Nucleus accumbens (tissue), 56 donors: Measurements from ENCODE around the gene TLE2.
A peak's percentile ranks its signal among the peaks of the same experiment; 100 is the strongest.
"Not testable (repeated sequence)": the region's sequence is repeated elsewhere in the genome, so short reads cannot be mapped to it uniquely, and the experiment has no call there.

Experiments
- DNase-seq, 56 donors: peaks; one replicate each; lab custom pipeline; 2025; lab: John Stamatoyannopoulos, UW

Gene TLE2

DNA sequence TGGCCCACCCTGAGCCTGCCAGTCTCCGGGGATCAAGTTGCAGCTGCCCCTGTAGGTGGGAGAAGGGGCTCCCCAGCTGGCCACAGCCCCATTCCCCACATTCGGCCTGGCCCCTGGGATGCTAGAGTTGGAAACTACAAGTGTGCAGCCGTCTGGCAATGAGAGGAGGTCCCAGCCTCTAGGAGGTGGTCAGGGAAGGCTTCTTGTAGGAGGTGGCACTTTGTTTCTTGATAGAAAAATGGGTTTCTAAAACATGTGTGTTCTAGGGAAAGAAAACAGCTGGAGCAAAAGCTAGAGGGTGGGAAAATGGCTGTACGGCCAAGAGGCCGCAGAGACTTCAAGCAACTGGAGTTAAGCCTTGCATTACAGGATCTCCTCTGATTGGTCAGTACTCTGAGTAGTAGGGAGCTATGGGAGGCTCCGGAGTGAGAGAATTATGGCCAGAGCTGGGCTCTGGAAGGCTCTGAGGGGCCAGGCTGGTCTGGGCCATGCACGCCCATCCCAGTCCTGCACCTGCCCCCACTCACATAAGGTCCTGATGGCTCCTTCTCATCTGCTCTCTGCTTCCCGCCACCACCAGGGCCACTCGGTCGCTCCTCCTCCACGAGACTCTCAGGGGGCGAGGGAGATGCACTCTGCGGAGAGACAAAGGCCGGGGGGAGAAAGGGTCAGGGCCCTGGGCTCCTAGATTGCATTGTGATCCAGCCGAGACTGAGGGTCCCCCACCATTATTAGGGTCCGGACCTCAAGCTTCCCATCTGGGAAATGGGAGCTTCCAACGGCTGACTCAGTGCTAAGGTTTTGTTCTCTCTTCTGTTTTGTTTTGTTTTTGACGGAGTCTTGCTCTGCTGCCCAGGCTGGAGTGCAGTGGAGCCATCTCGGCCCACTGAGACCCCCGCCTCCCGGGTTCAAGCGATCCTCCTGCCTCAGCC lies 13.7 kb downstream of the TLE2 start:
- no peak for DNase-seq

DNA sequence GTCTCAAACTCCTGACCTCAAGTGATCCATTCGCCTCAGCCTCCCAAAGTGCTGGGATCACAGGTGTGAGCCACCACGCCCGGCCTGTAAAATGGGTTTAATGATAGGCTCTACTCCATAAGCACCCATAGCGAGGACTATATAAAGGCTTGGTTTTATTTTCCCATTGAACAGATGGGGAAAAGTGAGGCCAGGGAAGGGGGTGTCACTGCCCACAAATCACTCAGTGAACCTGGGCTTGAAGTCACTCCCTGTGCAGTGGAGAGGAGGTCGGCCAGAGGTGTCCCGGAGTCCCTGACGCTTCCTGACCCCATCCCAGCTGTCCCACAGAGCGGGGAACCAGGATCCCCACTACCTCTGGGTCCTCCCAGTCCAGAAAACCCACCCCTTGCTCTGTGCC lies 14.9 kb downstream of the TLE2 start:
- no peak for DNase-seq

DNA sequence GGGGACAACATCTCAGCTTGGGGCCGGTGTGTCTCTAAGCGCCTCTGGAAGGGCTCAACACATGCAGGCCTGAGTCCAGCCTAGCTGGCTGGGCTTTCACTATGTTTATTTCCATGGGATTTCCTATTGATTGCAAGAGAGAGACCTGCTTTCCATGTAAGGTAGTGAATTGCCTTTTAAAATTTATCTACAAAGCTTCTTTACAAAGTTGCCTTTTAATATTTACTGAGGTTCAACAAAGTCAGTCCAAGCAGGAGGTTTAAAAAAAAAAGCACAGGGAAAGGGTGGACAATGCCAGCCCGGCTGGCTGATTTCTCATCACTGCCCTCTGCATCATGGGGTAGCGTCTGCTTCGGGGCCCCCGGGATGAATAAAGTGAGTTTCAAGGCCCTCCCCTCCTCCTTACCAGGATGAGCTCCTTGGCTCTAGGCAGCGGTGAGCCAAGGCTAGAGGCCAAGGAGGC lies 15.8 kb downstream of the TLE2 start:
- DNase-seq: no peak

DNA sequence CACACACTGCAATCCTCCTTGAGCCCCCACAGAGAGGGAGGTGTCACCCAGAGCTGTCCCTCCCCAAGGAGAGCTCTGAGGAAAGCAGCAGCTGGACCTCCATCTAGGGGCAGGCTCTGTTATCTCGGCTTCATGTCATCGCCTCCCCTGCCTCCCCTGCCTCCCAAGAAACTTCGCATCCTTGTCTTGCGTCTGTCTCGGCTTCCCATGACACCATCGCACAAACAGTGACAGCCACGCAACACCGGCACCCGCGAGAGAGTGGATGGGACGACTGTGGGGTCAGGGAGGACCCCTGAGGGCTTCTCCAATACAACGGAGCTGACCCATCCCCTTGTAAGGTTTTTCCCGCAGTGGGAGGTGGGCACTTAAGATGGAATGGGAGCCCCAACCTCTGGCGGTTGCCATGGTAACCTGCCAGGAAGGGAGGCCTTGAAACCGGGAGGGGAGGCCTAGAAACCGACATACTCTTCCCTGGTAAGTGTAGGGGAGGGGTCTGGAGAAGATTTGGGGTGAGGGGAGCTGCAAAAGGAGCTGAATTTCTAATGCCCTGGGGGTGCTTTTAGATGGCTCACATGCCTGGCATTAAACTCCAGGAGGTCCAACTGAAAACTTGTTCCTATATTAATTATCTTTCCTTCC lies 16.3 kb downstream of the TLE2 start:
- no peak for DNase-seq

DNA sequence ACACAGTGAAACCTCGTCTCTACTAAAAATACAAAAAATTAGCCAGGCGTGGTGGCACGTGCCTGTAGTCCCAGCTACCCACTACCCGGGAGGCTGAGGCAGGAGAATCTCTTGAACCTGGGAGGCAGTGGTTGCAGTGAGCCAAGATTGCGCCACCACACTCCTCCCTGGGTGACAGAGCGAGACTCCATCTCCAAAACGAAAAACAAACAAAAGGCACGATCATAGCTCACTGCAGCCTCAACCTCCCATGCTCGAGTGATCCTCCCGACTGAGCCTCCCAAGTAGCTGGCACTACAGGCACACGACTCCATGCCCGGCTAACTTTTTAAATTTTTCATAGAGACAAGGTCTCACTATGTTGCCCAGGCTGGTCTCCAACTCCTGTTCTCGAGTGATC lies 17.0 kb downstream of the TLE2 start:
- DNase-seq: not testable (repeated sequence)

DNA sequence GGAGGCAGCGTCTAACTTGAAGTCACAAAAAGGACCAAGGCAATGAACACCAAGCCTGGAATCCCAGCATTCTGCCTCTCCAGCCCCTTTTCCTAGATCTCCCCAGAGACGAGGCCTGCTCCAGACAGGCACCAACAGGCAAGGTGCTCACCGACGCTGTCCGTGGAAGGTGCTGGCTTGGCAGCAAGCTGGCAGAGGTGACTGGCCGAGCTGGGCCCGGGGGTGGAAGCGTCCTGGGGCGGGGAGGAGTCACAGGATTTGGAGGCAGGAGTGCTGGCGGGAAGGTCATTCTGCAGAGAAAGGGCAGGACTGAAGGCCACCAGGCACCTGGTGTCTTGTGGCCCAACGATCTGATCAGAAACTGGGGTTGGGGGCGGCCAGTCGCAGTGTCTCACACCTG lies 18.2 kb downstream of the TLE2 start:
- DNase-seq: no peak

DNA sequence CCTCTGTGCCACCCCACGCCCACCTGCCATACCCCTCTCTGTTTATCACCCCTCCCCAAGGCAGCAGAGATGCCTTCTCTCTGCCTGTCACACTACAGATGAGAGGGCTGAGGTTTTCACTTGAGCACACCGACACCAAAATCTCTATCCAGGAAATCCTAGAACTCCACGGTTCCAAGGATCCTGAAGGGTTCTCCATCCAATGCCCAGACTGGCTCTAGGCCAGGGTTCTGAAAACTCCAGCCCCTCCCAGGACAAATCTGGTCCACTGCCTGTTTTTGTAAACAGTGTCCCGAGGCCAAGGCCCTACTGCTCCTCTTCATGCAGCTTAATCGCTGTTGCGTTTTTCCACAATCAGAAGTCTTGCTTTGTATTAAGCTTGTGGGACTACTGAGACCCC lies 20.1 kb downstream of the TLE2 start:
- DNase-seq: no peak

DNA sequence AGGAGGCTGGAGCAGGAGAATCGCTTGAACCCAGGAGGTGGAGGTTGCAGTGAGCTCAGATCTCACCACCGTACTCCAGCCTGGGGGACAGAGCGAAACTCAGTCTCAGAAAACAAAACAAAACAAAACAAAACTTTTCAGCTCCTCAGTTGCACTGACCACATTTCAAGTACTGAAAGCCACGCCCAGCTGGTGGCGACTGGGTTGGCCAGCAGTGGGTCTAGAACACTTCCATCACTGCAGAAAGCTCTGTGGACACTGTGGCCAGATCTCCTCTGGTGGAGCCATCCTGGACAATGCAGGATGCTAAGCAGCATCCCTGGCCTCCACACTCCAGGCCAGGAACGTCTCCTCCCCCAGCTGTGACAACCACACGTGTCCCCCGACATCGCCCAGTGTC lies 21.1 kb downstream of the TLE2 start:
- DNase-seq: no peak

DNA sequence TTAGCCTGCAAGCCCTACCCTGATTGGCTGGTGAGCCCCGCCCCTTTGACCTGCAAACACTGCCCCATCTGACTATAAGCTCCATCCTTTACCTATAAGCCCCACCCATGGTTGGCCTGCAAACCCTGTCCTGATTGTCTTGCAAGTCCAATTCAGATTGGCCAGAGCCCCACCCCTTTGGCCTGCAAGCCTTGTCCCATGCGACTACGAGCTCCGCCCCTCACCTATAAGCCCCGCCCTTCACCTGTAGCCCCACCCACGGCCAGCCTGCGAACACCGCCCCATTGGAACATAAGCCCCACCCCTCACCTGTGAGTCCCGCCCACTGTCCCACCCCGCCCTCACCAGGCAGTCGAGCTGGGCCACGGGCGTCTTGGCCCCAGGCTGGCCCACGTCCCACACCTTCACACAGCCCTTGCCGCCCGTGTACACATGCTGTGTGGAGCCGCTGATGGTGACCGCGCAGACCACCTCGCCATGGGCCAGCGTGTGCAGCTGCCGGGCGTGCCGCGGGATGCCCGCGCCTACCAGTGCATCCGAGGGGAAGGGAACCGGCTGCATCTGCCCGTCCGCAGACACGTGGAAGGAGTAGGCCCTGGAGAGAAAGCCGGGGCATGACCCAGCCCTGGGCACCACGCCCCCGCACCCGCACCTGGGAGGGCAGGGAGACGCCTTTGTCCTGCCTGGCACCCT lies 22.9 kb downstream of the TLE2 start:
- peak in 2 of 56 donors; percentile 12 to 55 for DNase-seq

DNA sequence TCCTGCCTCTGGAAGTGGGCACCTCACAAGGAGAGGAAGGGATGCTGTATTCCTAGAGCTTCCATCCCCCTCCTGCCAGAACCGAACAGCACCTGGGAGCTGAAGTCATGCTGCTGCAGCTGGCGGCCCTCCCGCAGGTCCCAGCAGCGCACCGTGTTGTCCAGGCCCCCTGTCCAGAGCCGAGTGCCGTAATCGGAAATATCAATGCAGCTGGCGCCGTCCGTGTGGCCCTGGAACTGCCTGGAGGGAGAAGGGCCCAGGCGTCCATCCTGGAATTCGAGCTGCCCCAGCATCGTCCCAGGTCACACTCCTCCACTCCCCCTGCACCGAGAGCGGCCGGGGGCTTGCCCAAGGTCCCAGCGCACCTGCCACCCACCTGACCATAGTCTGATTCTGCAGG lies 23.7 kb downstream of the TLE2 start:
- no peak for DNase-seq

DNA sequence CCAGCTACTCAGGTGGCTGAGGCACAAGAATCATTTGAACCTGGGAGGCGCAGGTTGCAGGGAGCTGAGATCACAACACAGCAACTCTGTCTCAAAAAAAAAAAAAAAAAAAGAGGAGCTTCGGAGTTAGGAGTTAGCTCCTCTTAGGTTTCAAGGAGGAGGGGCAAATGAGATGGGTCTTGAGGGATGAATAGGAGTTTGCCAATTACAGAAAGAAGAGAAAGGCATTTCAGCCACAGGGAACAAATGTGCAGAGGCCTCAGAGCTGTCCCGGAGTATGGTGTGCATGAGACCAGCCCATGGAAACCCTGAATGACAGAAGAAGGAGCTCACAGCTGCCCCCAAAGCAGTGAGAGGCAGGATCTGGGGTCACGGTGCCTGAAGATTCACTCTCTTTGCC lies 24.6 kb downstream of the TLE2 start:
- no peak for DNase-seq

DNA sequence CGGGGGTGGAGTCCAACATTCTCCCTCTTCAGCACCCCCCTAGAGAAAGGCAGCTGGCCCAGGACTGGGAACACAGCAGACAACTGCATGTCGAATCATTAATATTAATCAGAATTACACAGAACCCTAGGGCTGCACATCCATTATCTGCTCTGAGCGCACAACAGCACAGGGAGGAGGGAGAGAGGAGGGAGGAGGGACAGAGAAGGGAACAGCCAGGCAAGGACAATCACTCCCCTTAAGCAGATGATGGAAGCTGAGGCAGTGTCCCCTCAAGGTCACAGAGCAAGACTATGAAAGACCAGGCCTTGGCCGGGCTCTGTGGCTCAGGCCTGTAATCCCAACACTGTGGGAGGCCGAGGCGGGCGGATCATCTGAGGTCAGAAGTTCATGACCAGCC lies 26.0 kb downstream of the TLE2 start:
- no peak for DNase-seq

DNA sequence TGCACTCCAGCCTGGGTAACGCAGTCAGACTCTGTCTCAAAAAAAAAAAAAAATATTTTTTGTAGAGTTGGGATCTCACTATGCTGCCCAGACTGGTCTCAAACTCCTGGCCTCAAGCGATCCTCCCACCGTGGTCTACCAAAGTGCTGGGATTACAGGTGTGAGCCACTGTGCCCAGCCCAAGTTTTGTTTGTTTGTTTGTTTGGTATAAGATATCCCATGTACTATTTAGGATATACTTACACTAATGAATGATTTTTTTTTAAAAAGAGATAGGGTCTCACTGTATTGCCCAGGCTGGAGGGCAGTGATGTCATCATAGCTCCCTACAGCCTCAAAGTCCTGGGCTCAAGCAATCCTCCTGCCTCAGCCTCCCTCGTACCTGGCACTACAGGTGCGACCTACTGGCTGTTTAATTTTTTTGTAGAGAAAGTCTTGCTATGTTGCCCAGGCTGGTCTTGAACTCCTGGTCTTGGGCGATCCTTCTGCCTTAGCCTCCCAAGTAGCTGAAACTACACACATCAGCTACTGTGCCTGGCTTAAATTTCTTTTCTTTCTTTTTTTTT lies 27.8 kb downstream of the TLE2 start:
- DNase-seq: no peak

DNA sequence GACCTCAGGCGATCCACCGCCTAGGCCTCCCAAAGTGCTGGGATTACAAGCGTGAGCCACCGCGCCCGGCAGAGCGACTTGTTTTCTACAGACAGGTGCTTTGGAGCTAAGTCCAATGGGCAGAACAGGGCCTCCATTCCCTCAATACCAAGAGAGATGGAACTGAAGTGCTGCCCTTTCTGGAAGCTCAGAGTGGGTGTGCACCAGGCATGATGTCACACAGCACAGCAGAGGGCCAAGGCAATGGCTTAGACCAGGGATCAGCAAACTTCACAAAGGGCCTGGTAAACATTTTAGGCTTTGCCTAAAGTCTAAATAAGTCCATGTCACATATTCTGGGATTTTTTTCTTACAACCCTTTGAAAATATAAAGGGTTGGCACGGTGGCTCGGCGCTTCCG lies 30.4 kb downstream of the TLE2 start:
- DNase-seq: no peak

DNA sequence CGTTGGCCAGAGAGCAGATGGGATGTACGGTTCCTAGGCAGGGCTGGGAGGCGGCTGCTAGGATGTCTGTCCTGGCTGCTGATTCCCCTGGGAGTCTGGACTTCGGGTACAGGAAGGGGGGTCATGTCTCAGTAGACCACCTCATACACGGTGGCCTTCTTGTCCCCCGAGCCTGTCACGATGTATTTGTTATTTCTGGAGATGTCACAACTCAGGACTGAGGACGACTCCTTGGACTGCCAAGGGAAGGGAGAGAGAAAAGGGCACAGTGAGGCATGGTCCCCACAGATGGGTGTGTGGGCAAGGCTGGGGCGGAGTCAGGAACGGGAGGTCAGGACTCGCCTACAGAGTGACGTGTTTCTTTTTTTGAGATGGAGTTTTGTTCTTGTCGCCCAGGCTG lies 31.4 kb downstream of the TLE2 start:
- DNase-seq: no peak

DNA sequence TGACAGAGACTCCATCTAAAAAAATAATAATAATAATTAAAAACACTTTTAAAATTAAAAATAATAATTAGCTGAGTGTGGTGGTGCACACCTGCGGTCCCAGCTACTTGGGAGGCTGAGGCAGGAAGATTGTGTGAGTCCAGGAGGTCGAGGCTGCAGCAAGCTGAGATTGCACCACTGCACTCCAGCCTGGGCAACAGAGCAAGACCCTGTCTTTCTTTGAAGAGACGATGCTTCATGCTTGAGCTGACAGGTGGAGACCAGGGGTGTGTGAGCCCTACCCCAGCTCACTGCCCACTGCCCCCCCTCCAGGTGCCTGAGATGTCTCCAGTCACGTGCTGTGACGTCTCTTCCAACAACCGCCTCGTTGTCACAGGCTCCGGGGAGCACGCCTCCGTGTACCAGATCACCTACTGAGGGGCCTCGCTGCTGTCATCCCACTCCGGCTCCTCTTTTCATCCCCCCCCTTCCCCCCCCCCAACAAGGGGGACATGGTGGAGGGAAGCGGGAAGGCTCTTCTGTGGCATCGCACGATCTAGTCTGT lies 34.4 kb downstream of the TLE2 start:
- no peak for DNase-seq

DNA sequence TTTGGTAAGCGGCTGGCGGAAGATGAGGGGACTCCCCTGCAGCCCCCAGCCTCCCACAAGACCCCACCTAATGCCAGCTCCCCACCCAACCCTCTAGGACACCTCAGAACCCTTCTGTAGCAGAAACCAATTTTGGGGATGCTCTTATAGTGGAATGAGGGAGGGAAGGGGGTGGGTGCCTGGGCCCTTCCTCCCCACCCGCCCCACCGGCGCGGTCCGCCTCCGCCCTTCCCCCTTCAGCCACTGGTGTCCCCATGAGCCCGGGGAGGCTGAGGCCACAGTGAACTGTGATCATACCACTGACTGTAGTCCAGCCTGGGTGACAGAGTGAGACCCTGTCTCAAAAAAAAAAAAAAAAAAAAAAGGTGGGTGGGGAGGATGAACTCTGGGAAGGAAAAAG lies 35.5 kb downstream of the TLE2 start:
- DNase-seq: no peak

DNA sequence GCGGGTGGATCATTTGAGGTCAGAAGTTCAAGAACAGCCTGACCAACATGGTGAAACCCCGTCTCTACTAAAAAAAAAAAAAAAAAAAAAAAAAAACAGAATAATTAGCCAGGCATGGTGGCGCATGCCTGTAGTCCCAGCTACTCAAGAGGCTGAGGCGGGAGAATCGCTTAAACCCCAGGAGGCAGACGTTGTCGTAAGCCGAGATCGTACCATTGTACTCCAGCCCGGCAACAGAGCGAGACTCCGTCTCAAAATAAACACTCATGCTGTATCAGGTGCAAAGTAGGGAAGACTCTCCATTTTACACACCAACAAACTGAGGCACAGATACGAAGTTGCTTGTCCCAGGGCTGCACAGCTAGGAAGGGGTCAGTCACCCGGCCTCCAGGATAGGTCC lies 36.1 kb downstream of the TLE2 start:
- DNase-seq: no peak

DNA sequence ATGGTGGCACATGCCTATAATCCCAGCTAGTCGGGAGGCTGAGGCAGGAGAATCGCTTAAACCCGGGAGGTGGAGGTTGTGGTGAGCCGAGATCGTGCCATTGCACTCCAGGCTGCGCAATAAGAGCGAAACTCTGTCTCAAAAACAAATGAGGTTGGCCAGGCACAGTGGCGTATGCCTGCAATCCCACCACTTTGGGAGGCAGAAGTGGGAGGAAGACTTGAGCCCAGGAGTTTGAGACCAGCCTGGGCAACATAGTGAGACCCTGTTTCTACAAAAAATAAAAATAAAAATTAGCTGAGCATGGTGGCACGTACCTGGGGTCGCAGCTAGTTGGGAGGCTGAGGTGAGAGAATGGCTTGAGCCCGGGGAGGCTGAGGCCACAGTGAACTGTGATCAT lies 36.7 kb downstream of the TLE2 start:
- DNase-seq: not testable (repeated sequence)

DNA sequence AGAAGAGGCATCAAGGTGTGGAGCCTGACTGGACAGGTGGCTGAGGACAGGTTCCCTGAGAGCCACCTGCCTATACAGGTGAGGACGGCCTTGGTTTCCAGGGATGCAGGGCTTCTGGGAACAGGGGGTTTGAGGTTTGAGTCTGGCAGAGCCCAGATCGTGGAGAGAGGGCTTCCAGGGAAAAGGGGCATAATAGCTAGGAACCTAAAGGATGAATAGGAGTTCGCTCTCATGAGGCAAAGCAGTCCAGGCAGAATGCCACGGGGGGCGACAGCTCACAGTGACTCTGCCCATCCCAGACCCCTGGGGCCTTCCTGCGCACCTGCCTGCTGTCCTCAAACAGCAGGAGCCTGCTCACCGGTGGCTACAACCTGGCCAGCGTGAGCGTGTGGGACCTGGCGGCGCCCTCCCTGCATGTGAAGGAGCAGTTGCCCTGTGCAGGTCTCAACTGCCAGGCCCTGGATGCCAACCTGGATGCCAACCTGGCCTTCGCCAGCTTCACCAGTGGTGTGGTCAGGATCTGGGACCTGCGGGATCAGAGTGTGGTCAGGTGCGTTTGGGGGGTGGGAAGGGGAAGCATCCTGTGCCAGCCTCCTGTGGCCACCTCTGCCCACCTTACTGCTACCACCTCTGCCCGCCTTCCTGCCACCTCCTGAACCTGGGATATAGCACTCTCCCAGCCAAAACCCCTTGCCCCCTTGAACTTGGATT lies 39.7 kb downstream of the TLE2 start:
- no peak for DNase-seq
